Right atrium auricular region (tissue), 2 donors: Measurements from ENCODE around the gene FKBP7. TPM values are rescaled to one million over a fixed set of nuclear protein-coding genes. Genes with fewer than 3 reads are reported as not detected.
"Not testable (repeated sequence)": the region's sequence is repeated elsewhere in the genome, so short reads cannot be mapped to it uniquely, and the experiment has no call there.

Experiments used
- DNase-seq: peaks from one replicate; pipeline ENCODE4 v3.0.0-alpha.2; 2019; ENCODE audit warnings: low spot score
- H3K27ac ChIP-seq, 2 donors: fragments of 200-600 bp; sonication (generic); 1 replicate in 1 of 2; 2 replicates in 1 of 2; pipeline ENCODE4 v1.5.1; 2016 to 2019
- H3K27me3 ChIP-seq, 2 donors: fragments of 200-600 bp; sonication (generic); one replicate each; pipeline versions ENCODE4 v1.5.1 to v1.6.0; 2017 to 2019
- H3K36me3 ChIP-seq: fragments of 200-600 bp; sonication (generic); one replicate; pipeline ENCODE4 v1.5.1; 2016
- H3K4me1 ChIP-seq, 2 donors: fragments of 200-600 bp; sonication (generic); one replicate each; pipeline versions ENCODE4 v1.5.1 to v1.6.0; 2017 to 2019
- H3K4me3 ChIP-seq, 2 donors: fragments of 200-600 bp; sonication (generic); 1 replicate in 1 of 2; 2 replicates in 1 of 2; pipeline ENCODE4 v1.5.1; 2017 to 2019; ENCODE audit warnings: mild to moderate bottlenecking in 1 of 2, moderate library complexity in 1 of 2
- H3K9me3 ChIP-seq, 2 donors: fragments of 200-600 bp; sonication (generic); one replicate each; pipeline ENCODE4 v1.5.1; 2019
- CTCF ChIP-seq, 2 donors: fragments of 200-600 bp; sonication (generic); IDR thresholded peaks; one replicate each; pipeline ENCODE4 v1.5.1; 2019; ENCODE audit warnings: antibody characterized with exemption in 2 of 2
- total RNA-seq, 2 donors: library from RNA; depleted of rRNA; stranded (reverse); fragments of >200 nt; gene quantifications; one replicate each; pipeline ENCODE4 v1.1.0, GENCODE V29; 2016

FKBP7 gene
- total RNA-seq, result 10 to 100 TPM; 10.8 to 13.4 TPM

GRCh38 chr2:178478439-178479274, at the start of gene FKBP7:
TSS of gene FKBP7 (minus strand) at chr2:178478600. CDS start at chr2:178478499, 101 bp downstream.
- Histone ChIP-seq H3K27ac (peak within 1 kb of the TSS; percentile 93 to 95), H3K27me3 (no peaks in the 10 kb centered on the region), H3K4me3 (peak within 1 kb of the TSS; percentile 47 to 62), H3K9me3 (no peaks in the 10 kb centered on the region), H3K4me1 (peaks cover 0 to 41% of the 10 kb centered on the region in 2 donors), H3K36me3 (no peaks in the 10 kb centered on the region)
- TF ChIP-seq CTCF (IDR thresholded peaks at IDR 0.05), result peak; percentile 42 to 83
- peak; percentile 89 for DNase-seq

- DNase-seq, result no peak
- H3K9me3 ChIP-seq, result no peaks in the 10 kb centered on the region
- no peak for TF ChIP-seq CTCF (IDR thresholded peaks at IDR 0.05)
- peaks cover 0 to 18% of the 10 kb centered on the region in 2 donors for H3K4me1 ChIP-seq
- H3K36me3 ChIP-seq, result peaks cover 68% of the 10 kb centered on the region
- H3K27ac ChIP-seq, result no peak overlapping the region
- H3K4me3 ChIP-seq, result no peak overlapping the region
- H3K27me3 ChIP-seq, result no peaks in the 10 kb centered on the region
Measured at GRCh38 chr2:178527592-178527991, 49.2 kb upstream of the FKBP7 start.

- Histone ChIP-seq H3K4me3 (no peak overlapping the region), H3K4me1 (peaks cover 0 to 14% of the 10 kb centered on the region in 2 donors), H3K27ac (no peak overlapping the region), H3K27me3 (no peaks in the 10 kb centered on the region), H3K9me3 (no peaks in the 10 kb centered on the region), H3K36me3 (peaks cover 55% of the 10 kb centered on the region)
- no peak for TF ChIP-seq CTCF (IDR thresholded peaks at IDR 0.05)
- DNase-seq, result no peak
Measured at GRCh38 chr2:178526256-178526655, 47.9 kb upstream of the FKBP7 start.

- H3K27me3 ChIP-seq, H3K4me3 ChIP-seq, H3K4me1 ChIP-seq, DNase-seq, H3K9me3 ChIP-seq, H3K27ac ChIP-seq: not testable (repeated sequence)
- peaks cover 47% of the 10 kb centered on the region for H3K36me3 ChIP-seq
Measured at GRCh38 chr2:178525460-178525859, 47.1 kb upstream of the FKBP7 start.

GRCh38 chr2:178525010-178525409, 46.6 kb upstream of the FKBP7 start:
- H3K4me1 ChIP-seq, DNase-seq, H3K27me3 ChIP-seq, H3K27ac ChIP-seq, H3K9me3 ChIP-seq, H3K4me3 ChIP-seq: not testable (repeated sequence)
- H3K36me3 ChIP-seq, result peaks cover 42% of the 10 kb centered on the region

- TF ChIP-seq CTCF (IDR thresholded peaks at IDR 0.05), result no peak
- H3K9me3 ChIP-seq, result no peaks in the 10 kb centered on the region
- DNase-seq, result no peak
- peaks cover 30% of the 10 kb centered on the region for H3K36me3 ChIP-seq
- no peaks in the 10 kb centered on the region for H3K27me3 ChIP-seq
- peaks cover 0 to 8% of the 10 kb centered on the region in 2 donors for H3K4me1 ChIP-seq
- peak overlapping the region; percentile 69 to 78 for H3K27ac ChIP-seq
- H3K4me3 ChIP-seq, result peak overlapping the region; percentile 43 to 62
Measured at GRCh38 chr2:178523596-178524134, 45.3 kb upstream of the FKBP7 start.
